KMS-11 (cell line): Measurements from ENCODE around the gene SETDB2.

Experiments
- H2AFZ ChIP-seq: fragments of 200-600 bp; sonication (generic); 2 replicates; pipeline ENCODE4 v1.6.1; 2016; ENCODE audit warnings: antibody characterized with exemption, mixed run types, low read depth
- H3K27ac ChIP-seq: fragments of 200-600 bp; sonication (generic); 2 replicates; pipeline ENCODE4 v1.6.1; 2016; ENCODE audit warnings: mild to moderate bottlenecking, mixed run types
- H3K27me3 ChIP-seq: fragments of 200-600 bp; sonication (generic); 2 replicates; pipeline ENCODE4 v1.6.1; 2017; ENCODE audit warnings: mild to moderate bottlenecking, low read depth, mixed run types, moderate library complexity; ENCODE audit not compliant: insufficient read depth
- H3K36me3 ChIP-seq: fragments of 200-600 bp; sonication (generic); 2 replicates; pipeline ENCODE4 v1.6.1; 2017; ENCODE audit warnings: mild to moderate bottlenecking, mixed run types; ENCODE audit not compliant: insufficient read depth
- H3K4me1 ChIP-seq: fragments of 200-600 bp; sonication (generic); 2 replicates; pipeline ENCODE4 v1.6.1; 2016; ENCODE audit warnings: mild to moderate bottlenecking, low read depth, mixed run types; ENCODE audit not compliant: poor library complexity, severe bottlenecking
- H3K4me2 ChIP-seq: fragments of 200-600 bp; sonication (generic); 2 replicates; pipeline ENCODE4 v1.7.0; 2016; ENCODE audit warnings: mild to moderate bottlenecking, mixed run types
- H3K4me3 ChIP-seq: fragments of 200-600 bp; sonication (generic); IDR thresholded peaks from 2 replicates; pipeline ENCODE4 v1.6.1; 2017; ENCODE audit warnings: low read depth, low read length, mixed read lengths; ENCODE audit not compliant: insufficient read depth
- H3K79me2 ChIP-seq: fragments of 200-600 bp; sonication (generic); 2 replicates; pipeline ENCODE4 v1.6.1; 2016; ENCODE audit warnings: low read depth, mixed run types; ENCODE audit not compliant: insufficient read depth
- H3K9ac ChIP-seq: fragments of 200-600 bp; sonication (generic); 2 replicates; pipeline ENCODE4 v1.6.1; 2016; ENCODE audit warnings: mild to moderate bottlenecking, mixed run types
- H4K20me1 ChIP-seq: fragments of 200-600 bp; sonication (generic); 2 replicates; pipeline ENCODE4 v1.6.1; 2016; ENCODE audit warnings: mild to moderate bottlenecking, mixed run types; ENCODE audit not compliant: insufficient read depth
- TF ChIP-seq, protein P1 (sequence below): fragments of 200-600 bp; sonication (generic); conservative IDR thresholded peaks from 2 replicates; pipeline ENCODE4 v1.6.1; 2017; ENCODE audit warnings: low read depth, mild to moderate bottlenecking, antibody characterized with exemption, low read length, moderate library complexity, mixed read lengths

SETDB2 gene

DNA sequence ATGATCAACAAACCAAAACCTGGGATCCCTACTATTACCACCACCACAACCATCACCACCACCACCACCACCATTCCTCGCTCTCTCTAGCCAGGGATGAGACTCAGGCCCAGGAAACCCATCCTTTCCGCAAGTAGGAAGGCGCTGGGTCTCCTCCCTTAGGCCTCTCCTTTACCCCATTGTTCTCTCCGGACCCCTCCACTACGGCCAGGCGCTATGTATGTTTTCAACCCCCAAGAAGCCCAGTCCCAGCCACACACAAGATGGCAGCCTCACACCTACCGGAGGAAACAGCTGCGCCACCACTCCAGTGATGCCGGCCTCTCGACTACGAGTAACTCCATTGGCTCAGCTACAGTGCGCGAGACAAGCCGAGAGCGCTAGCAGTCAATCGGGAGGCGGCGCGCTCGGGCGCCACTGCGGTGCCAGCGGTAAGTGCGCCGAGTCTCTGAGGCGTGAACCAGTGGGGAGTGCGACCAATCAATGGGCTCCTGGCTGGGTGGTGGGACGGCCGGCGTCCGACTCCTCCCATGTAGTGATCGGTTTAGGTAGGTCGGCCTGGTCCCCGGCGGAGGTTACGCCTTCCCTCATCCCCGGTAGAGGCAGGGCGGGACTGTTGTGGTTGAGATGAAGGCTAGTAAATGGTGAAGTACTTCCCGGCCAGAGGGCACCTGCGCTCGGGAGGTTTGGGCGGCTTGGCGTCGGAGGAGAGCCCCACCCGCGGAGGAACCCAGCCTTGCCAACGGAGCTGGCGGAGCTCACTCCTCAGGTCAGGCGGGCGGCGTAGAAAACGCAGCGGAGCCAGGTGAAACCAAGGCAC lies at the start of gene SETDB2, which contains the start of gene CAB39L:
TSS of gene SETDB2 (plus strand) at position 571 of the 820 bp plus-strand sequence. CDS start 7,620 bp downstream, outside the sequence.
TSS of gene CAB39L (minus strand) at position 361 of the 820 bp plus-strand sequence. CDS start 61,154 bp downstream, outside the sequence.
- TF ChIP-seq, protein P1, sequence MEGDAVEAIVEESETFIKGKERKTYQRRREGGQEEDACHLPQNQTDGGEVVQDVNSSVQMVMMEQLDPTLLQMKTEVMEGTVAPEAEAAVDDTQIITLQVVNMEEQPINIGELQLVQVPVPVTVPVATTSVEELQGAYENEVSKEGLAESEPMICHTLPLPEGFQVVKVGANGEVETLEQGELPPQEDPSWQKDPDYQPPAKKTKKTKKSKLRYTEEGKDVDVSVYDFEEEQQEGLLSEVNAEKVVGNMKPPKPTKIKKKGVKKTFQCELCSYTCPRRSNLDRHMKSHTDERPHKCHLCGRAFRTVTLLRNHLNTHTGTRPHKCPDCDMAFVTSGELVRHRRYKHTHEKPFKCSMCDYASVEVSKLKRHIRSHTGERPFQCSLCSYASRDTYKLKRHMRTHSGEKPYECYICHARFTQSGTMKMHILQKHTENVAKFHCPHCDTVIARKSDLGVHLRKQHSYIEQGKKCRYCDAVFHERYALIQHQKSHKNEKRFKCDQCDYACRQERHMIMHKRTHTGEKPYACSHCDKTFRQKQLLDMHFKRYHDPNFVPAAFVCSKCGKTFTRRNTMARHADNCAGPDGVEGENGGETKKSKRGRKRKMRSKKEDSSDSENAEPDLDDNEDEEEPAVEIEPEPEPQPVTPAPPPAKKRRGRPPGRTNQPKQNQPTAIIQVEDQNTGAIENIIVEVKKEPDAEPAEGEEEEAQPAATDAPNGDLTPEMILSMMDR: 0 out of 2 replicates have a peak, but pooled peaks have one; percentile 15
- Histone ChIP-seq H3K27me3 (no peaks in the 10 kb centered on the region), H3K4me3 (no peak within 1 kb of the TSS), H3K4me2 (peak within 1 kb of the TSS; percentile 93), H3K27ac (peak within 1 kb of the TSS; percentile 86), H3K9ac (peak within 1 kb of the TSS; percentile 74), H3K79me2 (peaks cover 20% of the 10 kb centered on the region; the same call in 1 of the 2 replicates), H4K20me1 (no peaks in the 10 kb centered on the region), H3K4me1 (peaks cover 29% of the 10 kb centered on the region), H3K36me3 (no peaks in the 10 kb centered on the region), H2AFZ (peak within 1 kb of the TSS; percentile 73)

DNA sequence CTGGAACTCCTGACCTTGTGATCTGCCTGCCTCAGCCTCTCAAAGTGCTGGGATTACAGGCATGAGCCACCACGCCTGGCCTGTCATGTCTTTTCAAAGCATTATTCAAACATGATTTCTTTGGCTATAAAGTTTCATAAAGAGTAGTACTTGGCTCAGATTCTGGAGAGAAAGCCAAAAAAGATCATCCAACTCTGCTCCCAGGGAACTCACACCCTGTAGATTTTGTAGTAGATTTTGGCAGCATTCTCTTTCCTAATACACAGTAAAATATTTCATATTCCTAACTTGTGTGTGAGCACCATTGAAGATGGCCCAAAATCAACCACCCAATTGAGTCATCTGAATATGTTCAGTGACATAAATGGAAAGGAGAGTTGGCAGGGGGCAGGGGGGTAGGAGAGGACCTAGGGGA lies 48.6 kb upstream of the SETDB2 start:
- Histone ChIP-seq H3K27ac (no peak overlapping the region), H3K36me3 (no peaks in the 10 kb centered on the region), H3K4me3 (no peak overlapping the region), H3K9ac (no peak overlapping the region), H3K27me3 (no peaks in the 10 kb centered on the region), H2AFZ (no peak overlapping the region), H3K79me2 (no peaks in the 10 kb centered on the region), H3K4me1 (no peaks in the 10 kb centered on the region), H3K4me2 (no peak overlapping the region), H4K20me1 (no peaks in the 10 kb centered on the region)
- TF ChIP-seq, protein P1: no peak

GRCh38 chr13:49395878-49396380 lies 48.1 kb upstream of the SETDB2 start:
- no peak overlapping the region for H3K4me2 ChIP-seq
- no peaks in the 10 kb centered on the region for H4K20me1 ChIP-seq
- TF ChIP-seq, protein P1: no peak
- H3K9ac ChIP-seq: no peak overlapping the region
- no peak overlapping the region for H3K4me3 ChIP-seq
- H3K79me2 ChIP-seq: no peaks in the 10 kb centered on the region
- no peaks in the 10 kb centered on the region for H3K4me1 ChIP-seq
- H2AFZ ChIP-seq: no peak overlapping the region
- H3K27ac ChIP-seq: no peak overlapping the region
- no peaks in the 10 kb centered on the region for H3K36me3 ChIP-seq
- no peaks in the 10 kb centered on the region for H3K27me3 ChIP-seq

DNA sequence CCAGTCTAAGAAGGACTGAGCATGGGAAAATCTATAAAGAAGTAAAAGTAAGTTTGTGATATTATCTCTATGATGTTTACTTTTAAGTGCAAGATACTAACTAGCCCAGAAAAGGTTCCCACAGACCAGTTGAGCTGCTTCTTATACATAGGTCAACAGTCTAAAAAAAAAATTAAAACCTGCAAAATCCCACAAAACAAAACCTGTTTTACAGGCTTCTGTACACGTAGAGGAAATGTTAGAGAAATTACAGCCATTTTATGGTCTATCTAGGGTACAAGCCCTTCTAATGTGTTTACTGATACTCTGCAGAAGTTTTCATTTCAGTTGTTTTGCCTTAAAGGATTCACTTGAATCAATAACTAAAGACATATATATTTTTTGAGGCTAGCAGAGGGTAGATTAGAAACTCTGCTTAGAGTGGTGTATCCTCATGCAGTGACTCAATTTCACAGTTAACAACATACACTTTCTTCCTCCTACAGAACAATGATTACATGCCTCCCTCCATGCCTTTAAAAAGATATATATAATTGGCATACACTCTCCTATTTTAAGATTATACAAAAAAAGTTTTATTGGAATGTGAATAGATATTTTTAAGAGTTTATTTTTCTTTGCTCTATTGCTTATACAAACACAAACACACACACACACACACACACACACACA lies 44.1 kb upstream of the SETDB2 start:
- Histone ChIP-seq H3K36me3 (no peaks in the 10 kb centered on the region), H3K4me3 (no peak overlapping the region), H3K27me3 (no peaks in the 10 kb centered on the region), H3K9ac (no peak overlapping the region), H3K4me1 (no peaks in the 10 kb centered on the region), H3K4me2 (no peak overlapping the region), H2AFZ (no peak overlapping the region), H4K20me1 (no peaks in the 10 kb centered on the region), H3K27ac (no peak overlapping the region), H3K79me2 (no peaks in the 10 kb centered on the region)
- TF ChIP-seq, protein P1: no peak
